A673 (cell line): Measurements from ENCODE around the gene SCARF1. TPM values are rescaled to one million over a fixed set of nuclear protein-coding genes. Genes with fewer than 3 reads are reported as not detected.

Source experiments
- BruUV-seq: library from RNA; stranded (reverse); fragments of 400-500 nt; replicated peaks from 2 replicates; lab custom pipeline; 2021; lab: Mats Ljungman, UMichigan
- CTCF ChIA-PET: fragments of 300-600 bp; sonication (Branson Sonifier 250); formaldehyde crosslinking; loops from one replicate; lab custom pipeline; 2022; ENCODE audit warnings: antibody characterized with exemption; lab: Charles Lee
- POLR2A ChIA-PET: fragments of 300-600 bp; sonication (Branson Sonifier 250); formaldehyde crosslinking; loops from one replicate; lab custom pipeline; 2022; ENCODE audit warnings: antibody characterized with exemption; ENCODE audit not compliant: low non-redundant PET; lab: Charles Lee
- DNase-seq: peaks from one replicate; pipeline ENCODE4 v3.0.0-alpha.2; 2015; ENCODE audit warnings: low spot score
- H3K27ac ChIP-seq: fragments of 200-600 bp; sonication (generic); 2 replicates; pipeline ENCODE4 v1.5.1; 2016; ENCODE audit warnings: mixed run types, low read depth, mild to moderate bottlenecking, mixed read lengths, antibody characterized with exemption, low read length; ENCODE audit not compliant: poor library complexity, severe bottlenecking
- H3K27me3 ChIP-seq: fragments of 200-600 bp; sonication (generic); replicated peaks from 2 replicates; pipeline ENCODE4 v1.6.1; 2017; ENCODE audit warnings: mixed run types, low read depth, mild to moderate bottlenecking, mixed read lengths, antibody characterized with exemption, low read length; ENCODE audit not compliant: insufficient read depth, poor library complexity
- H3K36me3 ChIP-seq: fragments of 200-600 bp; sonication (generic); 2 replicates; pipeline ENCODE4 v1.6.1; 2016; ENCODE audit warnings: mixed run types, mild to moderate bottlenecking, mixed read lengths, antibody characterized with exemption, low read length; ENCODE audit not compliant: insufficient read depth, poor library complexity, severe bottlenecking
- H3K4me1 ChIP-seq: fragments of 200-600 bp; sonication (generic); 2 replicates; pipeline ENCODE4 v1.6.1; 2017; ENCODE audit warnings: mixed run types, mild to moderate bottlenecking, mixed read lengths, antibody characterized with exemption, low read length; ENCODE audit not compliant: insufficient read depth, poor library complexity, severe bottlenecking
- H3K4me3 ChIP-seq: fragments of 200-600 bp; sonication (generic); 2 replicates; pipeline ENCODE4 v1.5.1; 2016; ENCODE audit warnings: low read depth, mixed run types, mild to moderate bottlenecking, mixed read lengths, low read length; ENCODE audit not compliant: poor library complexity, severe bottlenecking
- H3K9me3 ChIP-seq: fragments of 200-600 bp; sonication (generic); 2 replicates; pipeline ENCODE4 v1.6.1; 2016; ENCODE audit warnings: mixed run types, low read depth, mild to moderate bottlenecking, mixed read lengths, antibody characterized with exemption, low read length; ENCODE audit not compliant: poor library complexity, severe bottlenecking
- CTCF ChIP-seq: fragments of 300-800, 200-600 bp; sonication (generic); conservative IDR thresholded peaks from 2 replicates; pipeline ENCODE4 v1.5.1; 2017; ENCODE audit warnings: low read depth, mild to moderate bottlenecking, antibody characterized with exemption, low read length, moderate library complexity, mixed read lengths
- EZH2 ChIP-seq: fragments of 200-600 bp; sonication (generic); IDR thresholded peaks from 2 replicates; pipeline ENCODE4 v1.6.1; 2017; ENCODE audit warnings: borderline replicate concordance, low read depth, mild to moderate bottlenecking, mixed read lengths, antibody characterized with exemption, low read length; ENCODE audit not compliant: poor library complexity, severe bottlenecking
- intact Hi-C: fragments of 100-400 bp; cut with micrococcal nuclease; formaldehyde crosslinking; loops from one replicate; pipeline ENCODE4 v1.10.0; 2022; ENCODE audit not compliant: unreplicated experiment
- total RNA-seq: library from RNA; stranded (reverse); gene quantifications from 2 replicates; pipeline ENCODE4 v1.2.3, GENCODE V29; 2021

Gene SCARF1
- total RNA-seq, 1 experiment from 2014 or later = not detected

- TF ChIP-seq EZH2 = no peak
- TF ChIP-seq CTCF = no peak
- CTCF ChIA-PET = interaction anchor here (0.6 kb wide), 1 partner anchor 375 kb away, joined by 3 read pairs; no protein-coding TSS in a partner anchor
- TSS peak; percentile 94 for BruUV-seq
- H3K9me3 ChIP-seq = no peaks in the 10 kb centered on the region
- peaks cover 12% of the 10 kb centered on the region for H3K4me1 ChIP-seq
- no peak overlapping the region for H3K27ac ChIP-seq
- POLR2A ChIA-PET = no interaction called here
- H3K27me3 ChIP-seq = no peaks in the 10 kb centered on the region
- H3K4me3 ChIP-seq = no peak overlapping the region
- intact Hi-C loops = no loop called here
- DNase-seq = no peak
- H3K36me3 ChIP-seq = peaks cover 57% of the 10 kb centered on the region
These were observed 5.4 kb upstream of the SCARF1 start for GRCh38 chr17:1650731-1651558.

- ChIA-PET POLR2A (interaction anchor here (0.5 kb wide), 1 partner anchor 1972 kb away, joined by 9 read pairs; no protein-coding TSS in a partner anchor), CTCF (interaction anchor here (1.4 to 1.5 kb wide), 2 partner anchors 34 to 76 kb away, joined by 4 to 16 read pairs; partner anchors contain the start of gene PRPF8)
- intact Hi-C loops = no loop called here
- no peak for DNase-seq
- Histone ChIP-seq H3K9me3 (no peaks in the 10 kb centered on the region), H3K4me3 (peak within 1 kb of the TSS; percentile 60), H3K4me1 (peaks cover 12% of the 10 kb centered on the region), H3K27me3 (no peaks in the 10 kb centered on the region), H3K27ac (peak within 1 kb of the TSS; percentile 37), H3K36me3 (peaks cover 49% of the 10 kb centered on the region)
- BruUV-seq = no TSS peak
- TF ChIP-seq CTCF (no peak), EZH2 (no peak)
These were observed 4.4 kb upstream of the SCARF1 start, which contains the start of gene RILP for GRCh38 chr17:1649844-1650501. TSS of gene RILP (minus strand) at chr17:1649866. CDS start at chr17:1649804, 62 bp downstream.

GRCh38 chr17:1648963-1649843 lies 3.7 kb upstream of the SCARF1 start:
- BruUV-seq = no TSS peak
- Histone ChIP-seq H3K4me3 (peak overlapping the region; percentile 60), H3K27ac (no peak overlapping the region), H3K27me3 (no peaks in the 10 kb centered on the region), H3K36me3 (peaks cover 42% of the 10 kb centered on the region), H3K4me1 (peaks cover 12% of the 10 kb centered on the region), H3K9me3 (no peaks in the 10 kb centered on the region)
- ChIA-PET CTCF (interaction anchor here (0.5 to 1.5 kb wide), 16 partner anchors 20 to 918 kb away, joined by 3 to 16 read pairs (median 6); partner anchors contain the start of gene PRPF8), POLR2A (interaction anchor here (0.5 to 0.6 kb wide), 2 partner anchors 65 to 1973 kb away, joined by 3 to 9 read pairs; no protein-coding TSS in a partner anchor)
- TF ChIP-seq EZH2 (no peak), CTCF (peak; percentile 77; the same call in 1 of the 2 replicates)
- DNase-seq = peak; percentile 95
- intact Hi-C loops = no loop called here
